Measurements from ENCODE around the gene PUM2.

DNA sequence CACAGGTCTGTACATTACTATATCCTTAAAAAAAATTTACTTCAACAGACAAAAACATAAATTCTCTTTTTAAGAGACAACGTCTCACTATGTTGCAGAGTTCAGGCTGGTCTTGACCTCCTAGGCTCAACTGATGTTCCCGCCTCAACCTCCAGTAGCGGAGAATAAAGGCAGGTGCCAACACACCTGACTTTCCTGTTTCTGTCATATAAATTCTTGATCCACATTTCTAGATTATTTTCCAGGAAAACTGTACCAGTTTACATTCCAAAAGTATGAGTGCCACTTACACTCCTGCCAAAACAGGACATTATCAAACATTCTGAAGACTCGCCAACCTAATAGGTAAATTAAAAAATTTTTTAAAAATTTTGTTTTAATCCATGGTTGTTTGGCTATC, 48.6 kb downstream of the PUM2 start:
- TF ChIP-seq, protein P1, sequence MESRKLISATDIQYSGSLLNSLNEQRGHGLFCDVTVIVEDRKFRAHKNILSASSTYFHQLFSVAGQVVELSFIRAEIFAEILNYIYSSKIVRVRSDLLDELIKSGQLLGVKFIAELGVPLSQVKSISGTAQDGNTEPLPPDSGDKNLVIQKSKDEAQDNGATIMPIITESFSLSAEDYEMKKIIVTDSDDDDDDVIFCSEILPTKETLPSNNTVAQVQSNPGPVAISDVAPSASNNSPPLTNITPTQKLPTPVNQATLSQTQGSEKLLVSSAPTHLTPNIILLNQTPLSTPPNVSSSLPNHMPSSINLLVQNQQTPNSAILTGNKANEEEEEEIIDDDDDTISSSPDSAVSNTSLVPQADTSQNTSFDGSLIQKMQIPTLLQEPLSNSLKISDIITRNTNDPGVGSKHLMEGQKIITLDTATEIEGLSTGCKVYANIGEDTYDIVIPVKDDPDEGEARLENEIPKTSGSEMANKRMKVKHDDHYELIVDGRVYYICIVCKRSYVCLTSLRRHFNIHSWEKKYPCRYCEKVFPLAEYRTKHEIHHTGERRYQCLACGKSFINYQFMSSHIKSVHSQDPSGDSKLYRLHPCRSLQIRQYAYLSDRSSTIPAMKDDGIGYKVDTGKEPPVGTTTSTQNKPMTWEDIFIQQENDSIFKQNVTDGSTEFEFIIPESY (IDR thresholded peaks at IDR 0.05; ENCODE audit: extremely low read depth, insufficient replicate concordance, low read length): no peak
- TF ChIP-seq, protein P2, sequence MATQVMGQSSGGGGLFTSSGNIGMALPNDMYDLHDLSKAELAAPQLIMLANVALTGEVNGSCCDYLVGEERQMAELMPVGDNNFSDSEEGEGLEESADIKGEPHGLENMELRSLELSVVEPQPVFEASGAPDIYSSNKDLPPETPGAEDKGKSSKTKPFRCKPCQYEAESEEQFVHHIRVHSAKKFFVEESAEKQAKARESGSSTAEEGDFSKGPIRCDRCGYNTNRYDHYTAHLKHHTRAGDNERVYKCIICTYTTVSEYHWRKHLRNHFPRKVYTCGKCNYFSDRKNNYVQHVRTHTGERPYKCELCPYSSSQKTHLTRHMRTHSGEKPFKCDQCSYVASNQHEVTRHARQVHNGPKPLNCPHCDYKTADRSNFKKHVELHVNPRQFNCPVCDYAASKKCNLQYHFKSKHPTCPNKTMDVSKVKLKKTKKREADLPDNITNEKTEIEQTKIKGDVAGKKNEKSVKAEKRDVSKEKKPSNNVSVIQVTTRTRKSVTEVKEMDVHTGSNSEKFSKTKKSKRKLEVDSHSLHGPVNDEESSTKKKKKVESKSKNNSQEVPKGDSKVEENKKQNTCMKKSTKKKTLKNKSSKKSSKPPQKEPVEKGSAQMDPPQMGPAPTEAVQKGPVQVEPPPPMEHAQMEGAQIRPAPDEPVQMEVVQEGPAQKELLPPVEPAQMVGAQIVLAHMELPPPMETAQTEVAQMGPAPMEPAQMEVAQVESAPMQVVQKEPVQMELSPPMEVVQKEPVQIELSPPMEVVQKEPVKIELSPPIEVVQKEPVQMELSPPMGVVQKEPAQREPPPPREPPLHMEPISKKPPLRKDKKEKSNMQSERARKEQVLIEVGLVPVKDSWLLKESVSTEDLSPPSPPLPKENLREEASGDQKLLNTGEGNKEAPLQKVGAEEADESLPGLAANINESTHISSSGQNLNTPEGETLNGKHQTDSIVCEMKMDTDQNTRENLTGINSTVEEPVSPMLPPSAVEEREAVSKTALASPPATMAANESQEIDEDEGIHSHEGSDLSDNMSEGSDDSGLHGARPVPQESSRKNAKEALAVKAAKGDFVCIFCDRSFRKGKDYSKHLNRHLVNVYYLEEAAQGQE (IDR thresholded peaks at IDR 0.05; ENCODE audit: low read depth): no peak
- TF ChIP-seq, protein P3, sequence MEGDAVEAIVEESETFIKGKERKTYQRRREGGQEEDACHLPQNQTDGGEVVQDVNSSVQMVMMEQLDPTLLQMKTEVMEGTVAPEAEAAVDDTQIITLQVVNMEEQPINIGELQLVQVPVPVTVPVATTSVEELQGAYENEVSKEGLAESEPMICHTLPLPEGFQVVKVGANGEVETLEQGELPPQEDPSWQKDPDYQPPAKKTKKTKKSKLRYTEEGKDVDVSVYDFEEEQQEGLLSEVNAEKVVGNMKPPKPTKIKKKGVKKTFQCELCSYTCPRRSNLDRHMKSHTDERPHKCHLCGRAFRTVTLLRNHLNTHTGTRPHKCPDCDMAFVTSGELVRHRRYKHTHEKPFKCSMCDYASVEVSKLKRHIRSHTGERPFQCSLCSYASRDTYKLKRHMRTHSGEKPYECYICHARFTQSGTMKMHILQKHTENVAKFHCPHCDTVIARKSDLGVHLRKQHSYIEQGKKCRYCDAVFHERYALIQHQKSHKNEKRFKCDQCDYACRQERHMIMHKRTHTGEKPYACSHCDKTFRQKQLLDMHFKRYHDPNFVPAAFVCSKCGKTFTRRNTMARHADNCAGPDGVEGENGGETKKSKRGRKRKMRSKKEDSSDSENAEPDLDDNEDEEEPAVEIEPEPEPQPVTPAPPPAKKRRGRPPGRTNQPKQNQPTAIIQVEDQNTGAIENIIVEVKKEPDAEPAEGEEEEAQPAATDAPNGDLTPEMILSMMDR (IDR thresholded peaks at IDR 0.05 in 2 of 3, conservative IDR thresholded peaks at IDR 0.05 in 1 of 3; ENCODE audit: borderline replicate concordance in 1 of 3, insufficient read depth in 1 of 3, low read depth in 2 of 3, low read length in 2 of 3): no peak
- TF ChIP-seq POLR2A (IDR thresholded peaks at IDR 0.05; ENCODE audit: borderline replicate concordance, extremely low read depth, insufficient read depth, insufficient read length): no peak
- no peak for TF ChIP-seq POLR2AphosphoS5 (IDR thresholded peaks at IDR 0.05; ENCODE audit: low read depth, low read length)
- no peak for TF ChIP-seq EZH2 (IDR thresholded peaks at IDR 0.05)
- TF ChIP-seq EZH2phosphoT487 (IDR thresholded peaks at IDR 0.05; ENCODE audit: borderline replicate concordance): no peak
- TF ChIP-seq SIN3A (IDR thresholded peaks at IDR 0.05; ENCODE audit: low read depth): no peak
- TF ChIP-seq SRF (IDR thresholded peaks at IDR 0.05; ENCODE audit: low read depth): no peak
- no peak for TF ChIP-seq JUND (IDR thresholded peaks at IDR 0.05)
- TF ChIP-seq RAD21 (IDR thresholded peaks at IDR 0.05; ENCODE audit: low read depth): no peak
- no peak for TF ChIP-seq YY1 (IDR thresholded peaks at IDR 0.05; ENCODE audit: extremely low read depth, insufficient replicate concordance, low read depth, low read length)
- TF ChIP-seq ZNF274 (IDR thresholded peaks at IDR 0.05; ENCODE audit: low read depth, low read length): no peak
- TF ChIP-seq EGR1 (IDR thresholded peaks at IDR 0.05; ENCODE audit: low read depth): no peak

Measured in HCT116 (cell line).